Measurements from ENCODE around the gene THADA. TPM values are rescaled to one million over a fixed set of nuclear protein-coding genes. Genes with fewer than 3 reads are reported as not detected.

The THADA gene
- total RNA-seq, 1 donor from 2014 or later, result 41.2 TPM

GRCh38 chr2:43274721-43275120 lies 321.1 kb downstream of the THADA start:
- DNase-seq (no peak), ATAC-seq (no peak)
- TF ChIP-seq CTCF (IDR thresholded peaks at IDR 0.05), result no peak
- intact Hi-C loops (cut with DNase I), result no loop called here
- H3K36me3 ChIP-seq, result no peaks in the 10 kb centered on the region
- no peaks in the 10 kb centered on the region for H3K27me3 ChIP-seq (ENCODE audit: low read depth)
- peaks cover 24% of the 10 kb centered on the region for H3K4me1 ChIP-seq
- no peak overlapping the region for H3K27ac ChIP-seq
- H3K4me3 ChIP-seq, result no peak overlapping the region
- no peaks in the 10 kb centered on the region for H3K9me3 ChIP-seq

DNA sequence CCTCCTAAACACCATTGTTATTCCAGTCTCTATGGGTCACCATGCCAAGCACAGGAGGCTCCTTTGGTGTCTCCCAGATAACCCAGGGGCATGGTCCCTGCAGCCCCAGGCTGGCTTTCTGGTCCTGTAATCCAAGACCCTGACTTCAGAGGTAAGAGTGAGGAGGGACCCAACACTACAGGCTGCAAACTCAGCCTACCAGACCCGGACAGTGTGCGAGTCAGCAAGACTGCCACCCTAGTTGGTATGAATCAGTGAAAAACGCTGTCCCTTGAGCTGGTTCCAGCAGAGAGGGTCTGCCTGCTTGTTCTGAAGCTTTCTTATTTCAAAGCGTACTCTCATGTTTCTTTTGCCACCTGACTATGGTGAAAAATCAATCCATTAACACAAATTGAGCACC lies 321.8 kb downstream of the THADA start:
- no peaks in the 10 kb centered on the region for H3K27me3 ChIP-seq (ENCODE audit: low read depth)
- no peaks in the 10 kb centered on the region for H3K36me3 ChIP-seq
- intact Hi-C loops (cut with DNase I), result no loop called here
- H3K27ac ChIP-seq, result no peak overlapping the region
- H3K9me3 ChIP-seq, result no peaks in the 10 kb centered on the region
- H3K4me1 ChIP-seq, result peaks cover 31% of the 10 kb centered on the region
- DNase-seq (no peak), ATAC-seq (no peak)
- H3K4me3 ChIP-seq, result no peak overlapping the region
- TF ChIP-seq CTCF (IDR thresholded peaks at IDR 0.05), result no peak

DNA sequence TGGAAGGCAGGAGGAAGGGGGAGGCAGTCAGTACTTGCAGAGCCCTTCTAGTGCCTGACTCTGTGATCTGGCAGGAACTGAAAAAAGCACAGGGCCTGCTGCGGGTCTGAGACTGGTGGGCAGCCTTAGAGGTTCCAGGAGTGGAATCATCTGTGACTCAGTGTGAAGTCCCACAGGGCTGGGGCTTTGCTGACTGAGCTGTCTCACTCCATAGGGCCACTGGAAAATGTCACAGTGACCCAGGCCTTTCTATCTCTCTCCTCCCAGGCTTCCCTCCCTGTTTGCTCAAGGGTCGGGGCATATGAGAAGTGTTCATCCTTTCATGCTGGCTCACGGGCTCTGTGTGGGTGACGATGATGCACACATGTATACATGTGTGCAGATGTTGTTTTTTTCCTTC lies 322.3 kb downstream of the THADA start:
- ATAC-seq (no peak), DNase-seq (no peak)
- Histone ChIP-seq H3K27ac (no peak overlapping the region), H3K36me3 (no peaks in the 10 kb centered on the region), H3K4me3 (no peak overlapping the region), H3K9me3 (no peaks in the 10 kb centered on the region), H3K4me1 (peaks cover 36% of the 10 kb centered on the region), H3K27me3 (ENCODE audit: low read depth) (no peaks in the 10 kb centered on the region)
- intact Hi-C loops (cut with DNase I), result no loop called here
- TF ChIP-seq CTCF (IDR thresholded peaks at IDR 0.05), result no peak

DNA sequence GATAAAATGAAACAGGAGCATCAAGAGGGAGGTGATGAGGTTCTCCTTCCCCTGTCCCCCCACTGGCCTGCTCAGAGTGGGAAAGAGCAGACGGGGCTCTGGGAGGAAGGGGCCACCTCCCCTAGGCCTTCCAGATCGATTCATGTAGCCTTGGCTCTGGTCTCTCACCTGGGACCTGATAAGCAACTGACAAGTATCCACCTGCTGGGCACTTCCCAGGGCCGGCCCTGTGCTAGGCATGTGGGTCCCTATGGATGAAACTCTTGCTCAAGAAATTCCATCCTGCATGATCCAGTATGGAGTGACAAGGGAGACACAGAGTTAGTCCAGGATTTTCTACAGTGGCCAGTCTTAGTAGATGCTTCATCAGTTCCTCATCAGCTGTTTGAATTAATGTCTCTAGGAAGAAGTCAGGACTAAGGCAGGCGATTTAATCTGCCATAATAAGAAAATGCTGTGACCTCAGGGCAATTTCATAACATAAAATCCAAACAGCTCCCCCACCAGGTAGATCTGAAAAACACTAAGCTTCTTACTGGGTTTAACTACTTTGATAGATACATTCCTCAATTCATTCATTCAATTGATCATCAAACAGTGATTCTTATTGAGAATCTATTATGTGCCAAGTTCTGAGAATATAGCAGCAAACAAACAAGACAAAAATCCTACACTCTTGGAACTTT lies 324.8 kb downstream of the THADA start:
- Histone ChIP-seq H3K36me3 (no peaks in the 10 kb centered on the region), H3K27ac (no peak overlapping the region), H3K27me3 (ENCODE audit: low read depth) (no peaks in the 10 kb centered on the region), H3K9me3 (no peaks in the 10 kb centered on the region), H3K4me1 (peaks cover 47% of the 10 kb centered on the region), H3K4me3 (no peak overlapping the region)
- no peak for DNase-seq
- no peak for ATAC-seq
- intact Hi-C loops (cut with DNase I), result no loop called here
- TF ChIP-seq CTCF (IDR thresholded peaks at IDR 0.05), result no peak

DNA sequence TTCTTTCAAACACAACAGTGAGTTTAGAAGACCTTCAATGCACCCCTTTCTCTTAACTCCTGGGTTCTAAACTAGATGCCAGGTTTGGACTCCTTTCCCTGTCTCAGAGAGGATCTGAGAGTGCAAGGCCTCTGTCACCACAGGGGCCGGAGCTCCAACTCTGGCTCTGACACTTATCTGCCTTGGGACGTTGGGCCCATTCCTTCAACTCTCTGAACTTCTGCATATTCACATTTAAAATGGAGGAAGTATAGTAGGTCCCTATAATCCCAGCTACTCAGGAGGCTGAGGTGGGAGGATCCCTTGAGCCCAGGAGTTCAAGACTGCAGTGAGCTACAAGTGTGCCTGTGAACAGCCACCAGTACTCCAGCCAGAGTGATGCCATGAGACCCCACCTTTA lies 325.4 kb downstream of the THADA start:
- H3K27ac ChIP-seq, result peak overlapping the region; percentile 73
- no peaks in the 10 kb centered on the region for H3K36me3 ChIP-seq
- intact Hi-C loops (cut with DNase I), result no loop called here
- DNase-seq, result no peak
- peaks cover 47% of the 10 kb centered on the region for H3K4me1 ChIP-seq
- H3K9me3 ChIP-seq, result no peaks in the 10 kb centered on the region
- ATAC-seq, result no peak
- no peak for TF ChIP-seq CTCF (IDR thresholded peaks at IDR 0.05)
- no peaks in the 10 kb centered on the region for H3K27me3 ChIP-seq (ENCODE audit: low read depth)
- no peak overlapping the region for H3K4me3 ChIP-seq
